C4-2B (cell line): ENCODE data around the gene LMAN2.

Source experiments
- ZFX ChIP-seq: fragments of 450-650 bp; IDR thresholded peaks from 2 replicates; pipeline ENCODE4 v1.6.1; 2017
- TF ChIP-seq, protein P1 (sequence below): fragments of 450-650 bp; conservative IDR thresholded peaks from 2 replicates; pipeline ENCODE4 v1.5.1; 2017; ENCODE audit warnings: mild to moderate bottlenecking

DNA sequence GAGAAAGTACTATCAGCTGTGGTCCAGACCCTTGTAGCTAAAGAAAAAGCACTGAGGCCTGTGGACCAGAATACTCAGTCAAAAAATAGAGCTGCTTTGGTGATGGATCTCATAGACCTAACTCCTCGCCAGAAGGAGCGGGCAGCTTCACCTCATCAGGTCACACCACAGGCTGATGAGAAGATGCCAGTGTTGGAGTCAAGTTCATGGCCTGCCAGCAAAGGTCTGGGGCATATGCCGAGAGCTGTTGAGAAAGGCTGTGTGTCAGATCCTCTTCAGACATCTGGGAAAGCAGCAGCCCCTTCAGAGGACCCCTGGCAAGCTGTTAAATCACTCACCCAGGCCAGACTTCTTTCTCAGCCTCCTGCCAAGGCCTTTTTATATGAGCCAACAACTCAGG lies 56.8 kb downstream of the LMAN2 start:
- TF ChIP-seq, protein P1, sequence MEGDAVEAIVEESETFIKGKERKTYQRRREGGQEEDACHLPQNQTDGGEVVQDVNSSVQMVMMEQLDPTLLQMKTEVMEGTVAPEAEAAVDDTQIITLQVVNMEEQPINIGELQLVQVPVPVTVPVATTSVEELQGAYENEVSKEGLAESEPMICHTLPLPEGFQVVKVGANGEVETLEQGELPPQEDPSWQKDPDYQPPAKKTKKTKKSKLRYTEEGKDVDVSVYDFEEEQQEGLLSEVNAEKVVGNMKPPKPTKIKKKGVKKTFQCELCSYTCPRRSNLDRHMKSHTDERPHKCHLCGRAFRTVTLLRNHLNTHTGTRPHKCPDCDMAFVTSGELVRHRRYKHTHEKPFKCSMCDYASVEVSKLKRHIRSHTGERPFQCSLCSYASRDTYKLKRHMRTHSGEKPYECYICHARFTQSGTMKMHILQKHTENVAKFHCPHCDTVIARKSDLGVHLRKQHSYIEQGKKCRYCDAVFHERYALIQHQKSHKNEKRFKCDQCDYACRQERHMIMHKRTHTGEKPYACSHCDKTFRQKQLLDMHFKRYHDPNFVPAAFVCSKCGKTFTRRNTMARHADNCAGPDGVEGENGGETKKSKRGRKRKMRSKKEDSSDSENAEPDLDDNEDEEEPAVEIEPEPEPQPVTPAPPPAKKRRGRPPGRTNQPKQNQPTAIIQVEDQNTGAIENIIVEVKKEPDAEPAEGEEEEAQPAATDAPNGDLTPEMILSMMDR, result no peak
- no peak for TF ChIP-seq ZFX
